OCI-LY7 (cell line): Measurements from ENCODE around the gene CDH23. TPM values are rescaled to one million over a fixed set of nuclear protein-coding genes. Genes with fewer than 3 reads are reported as not detected.

Source experiments
- BruUV-seq: library from RNA; stranded (reverse); fragments of 400-500 nt; replicated peaks from 2 replicates; lab custom pipeline; 2021; lab: Mats Ljungman, UMichigan
- CTCF ChIA-PET: fragments of 300-600 bp; sonication (Branson Sonifier 250); formaldehyde crosslinking; loops from one replicate; lab custom pipeline; 2022; ENCODE audit warnings: antibody characterized with exemption; ENCODE audit not compliant: unreplicated experiment; lab: Charles Lee
- POLR2A ChIA-PET: fragments of 300-600 bp; sonication (Branson Sonifier 250); formaldehyde crosslinking; loops from one replicate; lab custom pipeline; 2022; ENCODE audit warnings: antibody characterized with exemption; lab: Charles Lee
- DNase-seq: peaks from one replicate; pipeline ENCODE4 v3.0.0-alpha.2; 2015; ENCODE audit warnings: low spot score
- H2AFZ ChIP-seq: fragments of 200-600 bp; sonication (generic), shearing (Covaris generic); 2 replicates; pipeline ENCODE4 v1.6.1; 2014; ENCODE audit warnings: mild to moderate bottlenecking, antibody characterized with exemption, low read length, moderate library complexity
- H3K27ac ChIP-seq: fragments of 200-600 bp; sonication (generic); 2 replicates; pipeline ENCODE4 v1.5.1; 2014; ENCODE audit warnings: mixed run types, low read depth, mild to moderate bottlenecking, moderate library complexity, low read length, inconsistent platforms; ENCODE audit not compliant: poor library complexity, severe bottlenecking
- H3K36me3 ChIP-seq: fragments of 200-600 bp; sonication (generic); 2 replicates; pipeline ENCODE4 v1.6.1; 2014; ENCODE audit warnings: mild to moderate bottlenecking, antibody characterized with exemption, low read length, moderate library complexity, mixed read lengths; ENCODE audit not compliant: insufficient read depth
- H3K4me1 ChIP-seq: fragments of 200-600 bp; sonication (generic); 2 replicates; pipeline ENCODE4 v1.5.1; 2014; ENCODE audit warnings: mild to moderate bottlenecking, low read length; ENCODE audit not compliant: insufficient read depth, poor library complexity, severe bottlenecking
- H3K4me2 ChIP-seq: fragments of 200-600 bp; sonication (generic); 2 replicates; pipeline ENCODE4 v1.6.1; 2014; ENCODE audit warnings: mild to moderate bottlenecking, low read length
- H3K4me3 ChIP-seq: fragments of 200-600 bp; sonication (generic); 2 replicates; pipeline ENCODE4 v1.5.1; 2014; ENCODE audit warnings: mild to moderate bottlenecking, low read depth, low read length; ENCODE audit not compliant: poor library complexity, severe bottlenecking
- H3K79me2 ChIP-seq: fragments of 200-600 bp; sonication (generic); 2 replicates; pipeline ENCODE4 v1.6.1; 2016; ENCODE audit warnings: low read depth, mild to moderate bottlenecking, low read length, moderate library complexity, mixed read lengths; ENCODE audit not compliant: insufficient read depth
- H3K9me2 ChIP-seq: fragments of 200-600 bp; sonication (generic); 2 replicates; pipeline ENCODE4 v1.6.1; 2016; ENCODE audit warnings: mild to moderate bottlenecking, low read length, mixed read lengths; ENCODE audit not compliant: insufficient read depth
- H3K9me3 ChIP-seq: fragments of 200-600 bp; sonication (generic); 2 replicates; pipeline ENCODE4 v1.6.1; 2014; ENCODE audit warnings: mild to moderate bottlenecking, mixed run types, low read length, mixed read lengths
- H4K20me1 ChIP-seq: fragments of 200-600 bp; sonication (generic); 2 replicates; pipeline ENCODE4 v1.6.1; 2014; ENCODE audit warnings: mild to moderate bottlenecking, antibody characterized with exemption, low read length, moderate library complexity, mixed read lengths; ENCODE audit not compliant: insufficient read depth
- CTCF ChIP-seq: fragments of 200-600 bp; sonication (generic); conservative IDR thresholded peaks from 2 replicates; pipeline ENCODE4 v1.5.1; 2014; ENCODE audit warnings: mild to moderate bottlenecking, antibody characterized with exemption, low read length, moderate library complexity, mixed read lengths
- EZH2phosphoT487 ChIP-seq: fragments of 200-600 bp; sonication (generic); IDR thresholded peaks from 2 replicates; pipeline ENCODE4 v1.6.1; 2018; ENCODE audit warnings: low read depth, borderline replicate concordance, mild to moderate bottlenecking, mixed run types, antibody characterized with exemption, low read length, moderate library complexity, mixed read lengths
- intact Hi-C: fragments of 100-400 bp; cut with micrococcal nuclease; formaldehyde crosslinking; loops from one replicate; pipeline ENCODE4 v1.10.0; 2022; ENCODE audit not compliant: unreplicated experiment
- total RNA-seq, 2 experiments: library from RNA; depleted of rRNA in 1 of 2; stranded (reverse); fragments of >200 nt in 1 of 2; shearing (Covaris generic) in 1 of 2; gene quantifications; 2 replicates each; pipeline ENCODE4 v1.2.3, GENCODE V29; 2014 to 2022

CDH23 gene
- total RNA-seq, 2 experiments from 2014 or later, result 0.92 to 9.9 TPM

- no peak overlapping the region for H2AFZ ChIP-seq
- intact Hi-C loops, result loop anchor here (2.0 kb wide), 1 partner anchor 23 kb away; no protein-coding TSS in a partner anchor
Measured at GRCh38 chr10:71789871-71790270, 393.2 kb downstream of the CDH23 start.

GRCh38 chr10:71790749-71791440 lies 394.2 kb downstream of the CDH23 start:
- peaks cover 13% of the 10 kb centered on the region for H3K4me1 ChIP-seq
- ChIA-PET CTCF (interaction anchor here (0.6 kb wide), 1 partner anchor 268 kb away, joined by 3 read pairs; no protein-coding TSS in a partner anchor), POLR2A (no interaction called here)
- intact Hi-C loops, result loop anchor here (2.0 kb wide), 1 partner anchor 22 kb away; no protein-coding TSS in a partner anchor
- peak overlapping the region; percentile 66 for H3K4me2 ChIP-seq
- no peaks in the 10 kb centered on the region for H3K9me3 ChIP-seq
- no peaks in the 10 kb centered on the region for H4K20me1 ChIP-seq
- H3K4me3 ChIP-seq, result peak overlapping the region; percentile 11
- H3K36me3 ChIP-seq, result no peaks in the 10 kb centered on the region
- no peaks in the 10 kb centered on the region for H3K9me2 ChIP-seq
- no peaks in the 10 kb centered on the region for H3K79me2 ChIP-seq
- no peak for TF ChIP-seq EZH2phosphoT487
- no peak for TF ChIP-seq CTCF
- no peak overlapping the region for H3K27ac ChIP-seq
- DNase-seq, result peak; percentile 68
- BruUV-seq, result no TSS peak
- peak overlapping the region; percentile 56; the same call in 1 of the 2 replicates for H2AFZ ChIP-seq

More at GRCh38 chr10:71789871-71790270, 393.2 kb downstream of the CDH23 start:
- Histone ChIP-seq H3K9me2 (no peaks in the 10 kb centered on the region), H4K20me1 (no peaks in the 10 kb centered on the region), H3K9me3 (no peaks in the 10 kb centered on the region), H3K36me3 (no peaks in the 10 kb centered on the region), H3K4me2 (no peak overlapping the region), H3K4me1 (peaks cover 13% of the 10 kb centered on the region), H3K4me3 (no peak overlapping the region), H3K27ac (no peak overlapping the region), H3K79me2 (no peaks in the 10 kb centered on the region)
- CTCF ChIA-PET, result interaction anchor here (0.6 kb wide), 1 partner anchor 267 kb away, joined by 3 read pairs; no protein-coding TSS in a partner anchor
- BruUV-seq, result no TSS peak
- POLR2A ChIA-PET, result no interaction called here
- TF ChIP-seq EZH2phosphoT487, result no peak
- TF ChIP-seq CTCF, result no peak
- DNase-seq, result no peak

GRCh38 chr10:71795248-71795647 lies 398.5 kb downstream of the CDH23 start:
- no peak overlapping the region for H2AFZ ChIP-seq
- no peaks in the 10 kb centered on the region for H3K36me3 ChIP-seq
- peak; percentile 31 for DNase-seq
- no peak overlapping the region for H3K4me3 ChIP-seq
- intact Hi-C loops, result no loop called here
- H3K27ac ChIP-seq, result no peak overlapping the region
- H4K20me1 ChIP-seq, result no peaks in the 10 kb centered on the region
- peaks cover 20% of the 10 kb centered on the region for H3K4me1 ChIP-seq
- no peaks in the 10 kb centered on the region for H3K79me2 ChIP-seq
- H3K9me2 ChIP-seq, result no peaks in the 10 kb centered on the region
- no TSS peak for BruUV-seq
- ChIA-PET POLR2A (no interaction called here), CTCF (interaction anchor here (0.6 kb wide), 1 partner anchor 232 kb away, joined by 12 read pairs; no protein-coding TSS in a partner anchor)
- no peaks in the 10 kb centered on the region for H3K9me3 ChIP-seq
- H3K4me2 ChIP-seq, result no peak overlapping the region
- TF ChIP-seq CTCF (no peak), EZH2phosphoT487 (no peak)
